Measurements from ENCODE around the gene MRPS6. TPM values are rescaled to one million over a fixed set of nuclear protein-coding genes. Genes with fewer than 3 reads are reported as not detected.

Gene MRPS6
- total RNA-seq, 2 donors from 2014 or later: 27.9 to 30.9 TPM

DNA sequence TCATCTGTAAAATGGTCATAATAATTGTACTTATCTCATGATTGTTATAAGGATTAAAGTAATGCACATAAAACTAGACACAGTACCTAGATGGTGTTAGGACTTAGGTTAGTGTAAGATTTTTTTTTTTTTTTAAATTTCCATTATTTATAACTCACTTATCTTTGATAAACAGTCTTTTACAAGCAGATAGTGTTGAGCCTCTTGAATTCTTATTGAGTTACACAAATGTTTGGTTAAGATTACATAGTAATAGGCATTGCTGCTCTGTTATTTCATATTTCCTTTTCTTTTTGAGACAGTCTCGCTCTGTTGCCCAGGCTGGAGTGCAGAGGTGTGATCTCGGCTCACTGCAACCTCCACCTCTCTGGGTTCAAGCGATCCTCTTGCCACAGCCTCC lies 15.4 kb downstream of the MRPS6 start:
- TF ChIP-seq, protein P1, sequence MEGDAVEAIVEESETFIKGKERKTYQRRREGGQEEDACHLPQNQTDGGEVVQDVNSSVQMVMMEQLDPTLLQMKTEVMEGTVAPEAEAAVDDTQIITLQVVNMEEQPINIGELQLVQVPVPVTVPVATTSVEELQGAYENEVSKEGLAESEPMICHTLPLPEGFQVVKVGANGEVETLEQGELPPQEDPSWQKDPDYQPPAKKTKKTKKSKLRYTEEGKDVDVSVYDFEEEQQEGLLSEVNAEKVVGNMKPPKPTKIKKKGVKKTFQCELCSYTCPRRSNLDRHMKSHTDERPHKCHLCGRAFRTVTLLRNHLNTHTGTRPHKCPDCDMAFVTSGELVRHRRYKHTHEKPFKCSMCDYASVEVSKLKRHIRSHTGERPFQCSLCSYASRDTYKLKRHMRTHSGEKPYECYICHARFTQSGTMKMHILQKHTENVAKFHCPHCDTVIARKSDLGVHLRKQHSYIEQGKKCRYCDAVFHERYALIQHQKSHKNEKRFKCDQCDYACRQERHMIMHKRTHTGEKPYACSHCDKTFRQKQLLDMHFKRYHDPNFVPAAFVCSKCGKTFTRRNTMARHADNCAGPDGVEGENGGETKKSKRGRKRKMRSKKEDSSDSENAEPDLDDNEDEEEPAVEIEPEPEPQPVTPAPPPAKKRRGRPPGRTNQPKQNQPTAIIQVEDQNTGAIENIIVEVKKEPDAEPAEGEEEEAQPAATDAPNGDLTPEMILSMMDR (IDR thresholded peaks at IDR 0.05): no peak
- Histone ChIP-seq H3K27me3 (replicated peaks; ENCODE audit: insufficient read depth) (no peaks in the 10 kb centered on the region), H3K4me3 (no peak overlapping the region), H3K9me3 (no peaks in the 10 kb centered on the region), H3K36me3 (no peaks in the 10 kb centered on the region), H3K27ac (no peak overlapping the region), H3K4me1 (ENCODE audit: control insufficient read depth in 1 of 2, low read depth in 2 of 2) (peaks cover 26 to 91% of the 10 kb centered on the region in 2 donors)
- DNase-seq (ENCODE audit: low spot score) (no peak), ATAC-seq (ENCODE audit: insufficient number of reproducible peaks, low FRiP score, low read depth) (no peak)

DNA sequence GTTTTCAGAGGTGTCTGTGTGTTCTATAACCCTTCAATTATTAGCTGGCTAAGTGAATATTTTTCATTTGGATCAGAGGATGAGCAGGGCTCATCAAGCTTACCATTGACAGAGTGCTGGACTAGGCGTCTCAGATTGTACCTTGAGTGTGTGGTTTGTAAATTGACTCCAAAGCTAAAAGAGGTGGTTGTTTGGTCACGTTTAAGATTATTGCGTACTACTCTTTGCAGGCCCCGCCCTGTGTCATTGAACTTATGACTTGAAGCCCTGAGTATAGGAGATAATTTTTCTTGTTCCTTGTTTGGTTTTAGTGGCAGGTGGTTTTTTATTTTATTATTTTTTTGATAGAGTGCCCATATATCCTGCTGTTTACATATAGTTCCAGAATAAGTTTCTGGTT lies 17.7 kb downstream of the MRPS6 start:
- H3K4me3 ChIP-seq: no peak overlapping the region
- ATAC-seq (ENCODE audit: insufficient number of reproducible peaks, low FRiP score, low read depth) (no peak), DNase-seq (ENCODE audit: low spot score) (no peak)
- H3K4me1 ChIP-seq (ENCODE audit: control insufficient read depth in 1 of 2, low read depth in 2 of 2): peaks cover 25 to 87% of the 10 kb centered on the region in 2 donors
- H3K27me3 ChIP-seq (replicated peaks; ENCODE audit: insufficient read depth): no peaks in the 10 kb centered on the region
- no peaks in the 10 kb centered on the region for H3K9me3 ChIP-seq
- TF ChIP-seq, protein P1 (IDR thresholded peaks at IDR 0.05): no peak
- H3K36me3 ChIP-seq: peaks cover 12% of the 10 kb centered on the region
- peak overlapping the region in 1 of 2 donors; percentile 39 for H3K27ac ChIP-seq

DNA sequence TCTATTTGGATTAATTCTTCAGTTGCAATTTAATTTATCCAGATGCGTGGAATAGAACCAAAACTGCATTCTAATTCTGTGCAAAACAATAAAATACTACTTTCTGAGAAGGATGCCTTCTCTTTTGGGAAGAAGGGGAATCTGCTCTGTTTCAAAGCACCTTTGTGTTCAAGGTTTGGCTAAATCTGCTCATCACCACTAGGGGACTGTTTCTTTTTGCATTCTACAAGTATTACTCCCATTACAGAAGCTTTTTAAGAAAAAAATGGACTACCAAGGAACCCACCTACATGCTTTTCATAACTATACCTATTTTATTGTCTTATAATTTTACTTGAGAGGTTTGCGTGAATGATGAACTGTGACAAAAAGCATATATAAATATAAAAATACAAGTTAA lies 18.2 kb downstream of the MRPS6 start:
- Histone ChIP-seq H3K27me3 (replicated peaks; ENCODE audit: insufficient read depth) (no peaks in the 10 kb centered on the region), H3K4me3 (no peak overlapping the region), H3K36me3 (peaks cover 17% of the 10 kb centered on the region), H3K4me1 (ENCODE audit: control insufficient read depth in 1 of 2, low read depth in 2 of 2) (peaks cover 25 to 88% of the 10 kb centered on the region in 2 donors), H3K27ac (no peak overlapping the region), H3K9me3 (no peaks in the 10 kb centered on the region)
- no peak for ATAC-seq (ENCODE audit: insufficient number of reproducible peaks, low FRiP score, low read depth)
- DNase-seq (ENCODE audit: low spot score): no peak
- TF ChIP-seq, protein P1 (IDR thresholded peaks at IDR 0.05): peak; percentile 30

DNA sequence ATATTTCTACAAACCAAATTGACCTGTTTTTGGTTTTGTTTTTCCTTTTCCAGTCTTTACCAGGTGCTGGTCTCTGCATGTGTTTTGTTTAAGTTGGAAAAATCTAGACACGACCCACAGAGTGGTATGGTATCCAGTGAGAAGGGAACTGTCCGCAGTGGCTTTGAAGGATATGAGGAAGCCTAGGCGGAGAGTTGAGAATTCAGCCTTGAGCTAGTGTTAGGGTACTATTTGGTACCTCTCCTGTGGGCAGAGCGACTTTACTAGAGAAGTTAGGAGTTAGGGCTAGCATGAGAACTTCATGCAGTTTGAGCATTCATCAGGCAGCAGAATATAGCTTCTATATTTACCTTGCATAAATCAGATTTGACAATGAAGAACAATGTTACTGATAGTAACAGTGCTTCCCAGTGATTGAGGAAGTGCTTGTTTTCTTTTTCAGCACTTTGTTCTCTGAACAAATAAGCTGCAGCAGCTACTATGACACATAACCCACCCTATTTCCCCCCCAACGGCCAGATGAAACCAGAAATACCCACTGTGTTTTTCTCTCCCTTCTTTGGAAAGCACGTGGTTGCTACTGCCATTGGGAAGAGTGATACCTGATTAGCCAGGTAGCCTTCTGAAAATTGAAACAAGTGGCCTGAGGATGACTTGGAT lies 19.0 kb downstream of the MRPS6 start:
- peaks cover 33 to 88% of the 10 kb centered on the region in 2 donors for H3K4me1 ChIP-seq (ENCODE audit: control insufficient read depth in 1 of 2, low read depth in 2 of 2)
- ATAC-seq (ENCODE audit: insufficient number of reproducible peaks, low FRiP score, low read depth) (no peak), DNase-seq (ENCODE audit: low spot score) (no peak)
- TF ChIP-seq, protein P1 (IDR thresholded peaks at IDR 0.05): no peak
- no peaks in the 10 kb centered on the region for H3K27me3 ChIP-seq (replicated peaks; ENCODE audit: insufficient read depth)
- peak overlapping the region; percentile 40 to 45 for H3K27ac ChIP-seq
- no peaks in the 10 kb centered on the region for H3K9me3 ChIP-seq
- no peak overlapping the region for H3K4me3 ChIP-seq
- peaks cover 19% of the 10 kb centered on the region for H3K36me3 ChIP-seq

DNA sequence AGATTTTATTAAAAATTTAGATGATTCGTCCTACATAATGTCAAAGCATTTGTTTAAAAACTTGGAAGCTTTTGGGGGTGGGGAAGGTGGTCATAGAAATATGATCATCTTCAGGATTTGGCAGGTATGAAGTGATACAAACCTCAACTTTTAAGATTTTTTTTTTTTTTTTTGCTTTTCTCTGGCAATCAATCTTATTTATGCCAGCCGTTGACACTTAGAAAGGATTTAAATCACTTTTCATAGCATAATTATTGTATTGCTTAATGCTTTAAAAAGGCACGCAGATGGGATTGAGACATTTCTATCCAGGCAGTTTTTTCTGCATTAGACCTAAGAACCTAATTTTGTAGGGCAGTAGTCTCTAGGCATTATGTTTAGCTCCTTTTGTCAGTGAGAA lies 19.7 kb downstream of the MRPS6 start:
- Histone ChIP-seq H3K9me3 (no peaks in the 10 kb centered on the region), H3K27me3 (replicated peaks; ENCODE audit: insufficient read depth) (no peaks in the 10 kb centered on the region), H3K4me1 (ENCODE audit: control insufficient read depth in 1 of 2, low read depth in 2 of 2) (peaks cover 35 to 88% of the 10 kb centered on the region in 2 donors), H3K36me3 (peaks cover 19% of the 10 kb centered on the region), H3K4me3 (no peak overlapping the region), H3K27ac (peak overlapping the region in 1 of 2 donors; percentile 45)
- TF ChIP-seq, protein P1 (IDR thresholded peaks at IDR 0.05): no peak
- DNase-seq (ENCODE audit: low spot score): no peak
- no peak for ATAC-seq (ENCODE audit: insufficient number of reproducible peaks, low FRiP score, low read depth)

Measured in thoracic aorta (tissue), 2 donors.